ENCODE data around the gene MAD1L1. TPM values are rescaled to one million over a fixed set of nuclear protein-coding genes. Genes with fewer than 3 reads are reported as not detected.

The MAD1L1 gene
- total and polyA plus RNA-seq, 2 donors (not counting 1 experiment from before 2014, with no cell fraction given), result 9.8 to 29.4 TPM

DNA sequence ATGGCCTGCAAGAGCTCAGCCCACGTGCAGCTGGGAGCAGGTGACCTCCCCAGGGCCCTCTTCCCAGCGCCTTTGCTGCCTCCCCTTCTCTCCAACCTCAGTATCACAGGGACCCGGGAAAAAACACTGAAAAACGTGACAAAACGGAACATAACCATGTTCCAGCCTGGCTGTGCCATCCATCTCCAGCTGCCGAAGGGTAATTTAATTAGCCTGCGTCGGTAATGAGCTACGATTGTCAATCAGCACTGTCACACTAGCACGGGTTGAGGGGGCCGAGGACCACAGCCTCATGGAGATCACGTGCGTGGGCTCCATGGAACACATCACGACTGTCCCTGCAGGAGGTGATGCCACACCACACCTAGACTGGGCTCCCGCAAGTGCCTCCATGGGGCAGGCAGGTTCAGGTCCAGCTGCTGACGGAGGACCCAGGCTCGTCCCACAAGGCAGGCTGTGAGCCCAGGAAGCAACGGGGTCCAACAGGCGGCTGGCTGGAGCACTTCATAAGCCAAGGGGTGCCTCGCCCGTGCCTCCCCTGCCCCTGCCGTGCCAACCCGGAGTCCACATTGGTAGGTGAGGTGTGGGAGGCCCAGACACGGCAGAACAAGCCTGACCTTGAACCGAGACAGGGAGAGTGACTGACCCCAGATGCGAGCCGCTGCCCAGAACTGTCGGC is 363.2 kb downstream of the MAD1L1 start:
- Histone ChIP-seq H3K9ac (ENCODE audit: insufficient read depth, low read length) (no peak overlapping the region), H3K27ac (ENCODE audit: insufficient read depth, low read length) (no peak overlapping the region), H3K4me1 (ENCODE audit: control insufficient read depth, extremely low read depth, insufficient read depth, low read length) (no peaks in the 10 kb centered on the region), H4K20me1 (ENCODE audit: control insufficient read depth, extremely low read depth, insufficient read depth, low read length) (no peaks in the 10 kb centered on the region), H2AFZ (ENCODE audit: low read length) (no peak overlapping the region), H3K4me2 (ENCODE audit: extremely low read depth, insufficient read depth, low read length) (no peak overlapping the region), H3K36me3 (ENCODE audit: control insufficient read depth, insufficient read depth, low read length) (no peaks in the 10 kb centered on the region), H3K4me3 (replicated peaks in 1 of 4; ENCODE audit: control extremely low read depth in 1 of 4, insufficient read depth in 1 of 4, low read depth in 3 of 4, low read length in 4 of 4) (no peak overlapping the region), H3K9me3 (ENCODE audit: control insufficient read depth, insufficient read depth, low read depth, low read length) (no peaks in the 10 kb centered on the region), H3K79me2 (ENCODE audit: control insufficient read depth, insufficient read depth, low read length) (no peaks in the 10 kb centered on the region), H3K27me3 (ENCODE audit: control insufficient read depth, insufficient read depth, low read length) (no peaks in the 10 kb centered on the region)
- DNase-seq (ENCODE audit: low read depth in 2 of 2), result no peak
- TF ChIP-seq EZH2 (IDR thresholded peaks at IDR 0.05; ENCODE audit: low read length, missing control alignments), result no peak
- TF ChIP-seq, protein P1, sequence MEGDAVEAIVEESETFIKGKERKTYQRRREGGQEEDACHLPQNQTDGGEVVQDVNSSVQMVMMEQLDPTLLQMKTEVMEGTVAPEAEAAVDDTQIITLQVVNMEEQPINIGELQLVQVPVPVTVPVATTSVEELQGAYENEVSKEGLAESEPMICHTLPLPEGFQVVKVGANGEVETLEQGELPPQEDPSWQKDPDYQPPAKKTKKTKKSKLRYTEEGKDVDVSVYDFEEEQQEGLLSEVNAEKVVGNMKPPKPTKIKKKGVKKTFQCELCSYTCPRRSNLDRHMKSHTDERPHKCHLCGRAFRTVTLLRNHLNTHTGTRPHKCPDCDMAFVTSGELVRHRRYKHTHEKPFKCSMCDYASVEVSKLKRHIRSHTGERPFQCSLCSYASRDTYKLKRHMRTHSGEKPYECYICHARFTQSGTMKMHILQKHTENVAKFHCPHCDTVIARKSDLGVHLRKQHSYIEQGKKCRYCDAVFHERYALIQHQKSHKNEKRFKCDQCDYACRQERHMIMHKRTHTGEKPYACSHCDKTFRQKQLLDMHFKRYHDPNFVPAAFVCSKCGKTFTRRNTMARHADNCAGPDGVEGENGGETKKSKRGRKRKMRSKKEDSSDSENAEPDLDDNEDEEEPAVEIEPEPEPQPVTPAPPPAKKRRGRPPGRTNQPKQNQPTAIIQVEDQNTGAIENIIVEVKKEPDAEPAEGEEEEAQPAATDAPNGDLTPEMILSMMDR (conservative IDR thresholded peaks at IDR 0.05 in 1 of 2, IDR thresholded peaks at IDR 0.05 in 1 of 2; ENCODE audit: low read depth in 1 of 2, low read length in 2 of 2), result no peak

DNA sequence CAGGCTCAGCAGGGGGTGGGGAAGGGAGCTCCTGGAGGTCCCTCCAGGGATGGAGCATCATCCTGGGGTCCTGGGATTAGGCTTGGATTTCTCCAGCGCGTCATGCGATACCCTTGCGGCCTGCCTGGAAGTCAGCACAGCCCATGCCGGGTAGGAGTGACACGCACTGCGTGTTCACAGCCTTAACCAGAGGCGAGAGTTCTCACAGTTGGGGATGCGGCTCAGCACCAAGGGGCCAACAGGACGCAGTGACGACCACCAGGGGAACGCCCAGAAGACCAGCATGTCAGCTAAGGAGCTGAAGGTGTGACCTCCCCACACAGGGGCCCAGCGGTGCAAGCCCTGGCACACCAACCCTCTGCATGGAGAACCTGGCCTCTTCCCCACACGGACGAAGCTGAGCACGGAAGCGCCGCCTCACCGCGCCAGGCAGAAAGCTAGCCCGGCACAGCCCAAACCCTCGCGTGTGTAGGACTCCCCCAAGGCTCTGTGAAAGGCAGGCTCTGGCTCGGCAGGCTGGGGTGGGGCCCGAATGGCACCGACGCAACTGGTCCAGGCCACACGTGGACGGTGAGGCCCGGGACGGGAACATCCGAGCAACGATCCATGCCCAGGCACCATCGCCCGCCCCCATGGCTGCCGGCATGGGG is 364.1 kb downstream of the MAD1L1 start:
- Histone ChIP-seq H2AFZ (ENCODE audit: low read length) (no peak overlapping the region), H3K36me3 (ENCODE audit: control insufficient read depth, insufficient read depth, low read length) (no peaks in the 10 kb centered on the region), H4K20me1 (ENCODE audit: control insufficient read depth, extremely low read depth, insufficient read depth, low read length) (no peaks in the 10 kb centered on the region), H3K27me3 (ENCODE audit: control insufficient read depth, insufficient read depth, low read length) (no peaks in the 10 kb centered on the region), H3K4me3 (replicated peaks in 1 of 4; ENCODE audit: control extremely low read depth in 1 of 4, insufficient read depth in 1 of 4, low read depth in 3 of 4, low read length in 4 of 4) (no peak overlapping the region), H3K79me2 (ENCODE audit: control insufficient read depth, insufficient read depth, low read length) (no peaks in the 10 kb centered on the region), H3K9ac (ENCODE audit: insufficient read depth, low read length) (no peak overlapping the region), H3K9me3 (ENCODE audit: control insufficient read depth, insufficient read depth, low read depth, low read length) (no peaks in the 10 kb centered on the region), H3K27ac (ENCODE audit: insufficient read depth, low read length) (no peak overlapping the region), H3K4me2 (ENCODE audit: extremely low read depth, insufficient read depth, low read length) (no peak overlapping the region), H3K4me1 (ENCODE audit: control insufficient read depth, extremely low read depth, insufficient read depth, low read length) (no peaks in the 10 kb centered on the region)
- DNase-seq (ENCODE audit: low read depth in 2 of 2), result no peak
- no peak for TF ChIP-seq EZH2 (IDR thresholded peaks at IDR 0.05; ENCODE audit: low read length, missing control alignments)
- TF ChIP-seq, protein P1 (conservative IDR thresholded peaks at IDR 0.05 in 1 of 2, IDR thresholded peaks at IDR 0.05 in 1 of 2; ENCODE audit: low read depth in 1 of 2, low read length in 2 of 2), result no peak

DNA sequence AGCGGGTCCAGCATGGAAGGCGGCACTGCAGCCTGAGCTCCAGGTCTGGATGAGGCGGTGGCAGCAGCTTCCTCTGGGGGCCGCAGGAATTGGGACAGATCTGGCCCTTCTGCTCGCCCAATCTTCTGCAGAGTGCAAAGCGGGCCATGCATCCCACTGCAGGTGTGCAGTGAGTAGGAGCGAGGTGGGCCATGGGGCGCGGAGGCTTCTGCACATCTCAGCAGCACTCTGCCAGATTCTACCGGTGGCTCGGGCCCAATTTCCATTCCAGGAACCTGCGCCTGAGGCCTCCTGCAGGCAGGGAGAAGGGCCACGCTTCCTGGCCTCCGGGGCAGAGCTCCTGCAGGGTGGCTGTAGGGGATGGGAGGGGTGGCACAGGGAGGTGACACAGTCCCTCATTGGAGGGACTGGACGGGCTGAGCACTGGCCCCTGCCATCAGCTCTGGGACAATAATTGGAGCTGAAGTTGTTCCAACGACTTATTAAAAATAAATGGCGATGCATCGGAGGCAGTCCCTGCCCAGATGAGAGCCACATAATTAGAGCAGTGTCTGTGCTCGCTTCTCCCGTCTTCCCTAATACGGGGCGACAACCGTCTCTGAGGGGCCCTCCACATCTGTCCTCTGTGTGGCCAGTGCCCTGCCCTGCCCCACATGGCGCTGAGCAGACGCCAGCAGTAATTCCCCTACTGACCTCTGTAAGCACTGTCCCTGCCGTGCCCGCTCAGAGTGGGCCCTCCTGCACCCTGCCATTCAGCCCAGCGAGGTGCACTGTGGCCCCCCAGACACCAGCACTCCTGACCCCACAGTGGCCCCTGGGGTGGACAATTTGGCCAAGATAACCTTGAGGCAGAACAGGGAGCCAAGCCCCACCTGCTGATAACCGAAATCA is 365.1 kb downstream of the MAD1L1 start:
- Histone ChIP-seq H3K27ac (ENCODE audit: insufficient read depth, low read length) (no peak overlapping the region), H3K27me3 (ENCODE audit: control insufficient read depth, insufficient read depth, low read length) (no peaks in the 10 kb centered on the region), H3K4me2 (ENCODE audit: extremely low read depth, insufficient read depth, low read length) (no peak overlapping the region), H3K9ac (ENCODE audit: insufficient read depth, low read length) (no peak overlapping the region), H3K4me1 (ENCODE audit: control insufficient read depth, extremely low read depth, insufficient read depth, low read length) (no peaks in the 10 kb centered on the region), H3K36me3 (ENCODE audit: control insufficient read depth, insufficient read depth, low read length) (no peaks in the 10 kb centered on the region), H3K4me3 (replicated peaks in 1 of 4; ENCODE audit: control extremely low read depth in 1 of 4, insufficient read depth in 1 of 4, low read depth in 3 of 4, low read length in 4 of 4) (no peak overlapping the region), H3K9me3 (ENCODE audit: control insufficient read depth, insufficient read depth, low read depth, low read length) (no peaks in the 10 kb centered on the region), H4K20me1 (ENCODE audit: control insufficient read depth, extremely low read depth, insufficient read depth, low read length) (no peaks in the 10 kb centered on the region), H3K79me2 (ENCODE audit: control insufficient read depth, insufficient read depth, low read length) (no peaks in the 10 kb centered on the region), H2AFZ (ENCODE audit: low read length) (no peak overlapping the region)
- DNase-seq (ENCODE audit: low read depth in 2 of 2), result no peak
- TF ChIP-seq EZH2 (IDR thresholded peaks at IDR 0.05; ENCODE audit: low read length, missing control alignments), result no peak
- TF ChIP-seq, protein P1 (conservative IDR thresholded peaks at IDR 0.05 in 1 of 2, IDR thresholded peaks at IDR 0.05 in 1 of 2; ENCODE audit: low read depth in 1 of 2, low read length in 2 of 2), result no peak

Measured in fibroblast of lung (primary cell).